Bronchial epithelial cell (primary cell): ENCODE results near the gene ZFYVE9. TPM values are rescaled to one million over a fixed set of nuclear protein-coding genes. Genes with fewer than 3 reads are reported as not detected.

Experiments used
- DNase-seq: peaks from one replicate; pipeline ENCODE4 v3.0.0-alpha.2; 2010; ENCODE audit warnings: low read depth
- FAIRE-seq: peaks from 2 replicates; lab custom pipeline; 2011; peaks lifted over from hg19 to GRCh38; lab: Jason Lieb, UNC
- H3K27me3 ChIP-seq: 2 replicates; pipeline ENCODE4 v1.5.1; 2011; ENCODE audit warnings: low read length; ENCODE audit not compliant: control insufficient read depth, insufficient read depth
- H3K36me3 ChIP-seq: 2 replicates; pipeline ENCODE4 v1.5.1; 2011; ENCODE audit warnings: low read length; ENCODE audit not compliant: control insufficient read depth, insufficient read depth
- H3K4me3 ChIP-seq: 2 replicates; pipeline ENCODE4 v1.5.1; 2011; ENCODE audit warnings: mild to moderate bottlenecking, low read depth, low read length, control low read depth
- CTCF ChIP-seq: IDR thresholded peaks from 2 replicates; pipeline ENCODE4 v1.5.1; 2011; ENCODE audit warnings: mild to moderate bottlenecking, moderate library complexity, low read length, control low read depth, inconsistent platforms; ENCODE audit not compliant: insufficient read depth, severe bottlenecking
- total RNA-seq: library from RNA; depleted of rRNA; stranded (reverse); fragments of >200 nt; gene quantifications from 2 replicates; pipeline ENCODE4 v1.2.1, GENCODE V29; 2014

ZFYVE9 gene
- total RNA-seq, 1 donor from 2014 or later, result 44.8 TPM

GRCh38 chr1:52355847-52356505 is 214.1 kb downstream of the ZFYVE9 start:
- TF ChIP-seq CTCF, result no peak

GRCh38 chr1:52356818-52357355 is 215.0 kb downstream of the ZFYVE9 start:
- H3K4me3 ChIP-seq, result no peak overlapping the region
- peaks cover 69% of the 10 kb centered on the region for H3K36me3 ChIP-seq
- no peak for TF ChIP-seq CTCF
- no peaks in the 10 kb centered on the region for H3K27me3 ChIP-seq
- DNase-seq, result no peak
- no peak for FAIRE-seq

More at GRCh38 chr1:52355847-52356505, 214.1 kb downstream of the ZFYVE9 start:
- DNase-seq, result no peak
- Histone ChIP-seq H3K4me3 (no peak overlapping the region), H3K27me3 (no peaks in the 10 kb centered on the region), H3K36me3 (peaks cover 62% of the 10 kb centered on the region)
- FAIRE-seq, result peak; percentile 93

- no peaks in the 10 kb centered on the region for H3K27me3 ChIP-seq
- H3K4me3 ChIP-seq, result no peak overlapping the region
- H3K36me3 ChIP-seq, result peaks cover 73% of the 10 kb centered on the region
- TF ChIP-seq CTCF, result no peak
- no peak for DNase-seq
- peak; percentile 52 for FAIRE-seq
Observed at GRCh38 chr1:52357397-52357796, 215.5 kb downstream of the ZFYVE9 start.

- Histone ChIP-seq H3K36me3 (peaks cover 71% of the 10 kb centered on the region), H3K27me3 (no peaks in the 10 kb centered on the region), H3K4me3 (no peak overlapping the region)
- TF ChIP-seq CTCF, result no peak
- no peak for FAIRE-seq
- no peak for DNase-seq
Observed at GRCh38 chr1:52358851-52359497, 217.1 kb downstream of the ZFYVE9 start.

DNA sequence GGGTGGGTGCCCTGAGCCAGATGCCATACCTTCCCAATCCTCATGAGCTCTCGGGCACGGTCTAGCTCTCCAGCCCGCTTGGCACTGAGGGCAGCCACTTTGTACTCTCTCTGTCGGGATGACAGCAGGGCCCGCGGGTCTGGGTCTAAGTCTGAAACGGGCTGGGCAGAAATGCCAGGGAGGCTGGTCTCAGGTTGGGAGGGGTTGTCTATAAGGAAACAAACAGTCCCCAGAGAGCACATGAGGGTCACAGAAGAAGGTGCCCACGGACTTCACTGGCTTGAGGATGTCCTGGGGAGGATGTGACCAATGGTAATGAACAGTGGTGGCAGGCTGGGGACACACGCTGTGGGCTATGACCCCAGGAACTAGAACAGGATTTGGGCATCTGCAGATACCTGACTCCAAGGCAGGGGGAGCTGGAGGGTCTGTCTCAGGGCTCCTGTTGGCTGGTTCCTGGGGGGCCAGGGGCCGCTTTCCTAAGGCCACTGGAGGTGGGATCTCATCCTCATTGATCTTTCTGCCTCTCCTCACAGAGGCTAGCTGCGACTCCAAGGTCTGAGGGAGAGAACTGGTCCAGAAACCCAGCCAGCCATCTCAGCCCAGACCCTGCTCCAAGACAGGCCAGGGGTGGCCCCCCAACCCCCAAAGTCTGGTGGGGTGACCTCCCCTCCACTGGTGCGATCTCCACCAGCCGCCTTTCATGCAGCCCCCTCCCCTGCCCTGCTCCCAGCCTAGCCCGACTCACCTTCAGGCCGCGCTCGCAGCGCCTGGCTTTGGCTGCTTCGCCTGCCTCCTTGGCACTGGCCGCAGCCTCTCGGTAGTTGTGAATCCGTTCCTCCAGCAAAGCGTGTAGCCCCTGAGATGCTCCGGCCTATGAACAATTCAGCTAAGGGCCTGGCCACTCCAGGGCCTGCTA is 218.0 kb downstream of the ZFYVE9 start:
- FAIRE-seq (no peak), DNase-seq (no peak)
- Histone ChIP-seq H3K27me3 (no peaks in the 10 kb centered on the region), H3K36me3 (peaks cover 68% of the 10 kb centered on the region), H3K4me3 (no peak overlapping the region)
- TF ChIP-seq CTCF, result no peak
